SK-N-MC (cell line): ENCODE results near the gene FAM200B.

ENCODE experiments used
- EZH2 ChIP-seq: fragments of 200-600 bp; sonication (generic); IDR thresholded peaks from one replicate; pipeline ENCODE4 v1.6.1; 2017; ENCODE audit warnings: antibody characterized with exemption
- POLR2AphosphoS5 ChIP-seq: IDR thresholded peaks from 2 replicates; pipeline ENCODE4 v1.6.1; 2012; ENCODE audit warnings: mild to moderate bottlenecking, low read depth, low read length, borderline replicate concordance

- TF ChIP-seq POLR2AphosphoS5 (no peak), EZH2 (no peak)
These were observed 28.8 kb upstream of the FAM200B start for GRCh38 chr4:15652841-15653240.
